GM19467 (cell line): ENCODE measurements around the gene DLGAP1.
"Not testable (repeated sequence)": the region's sequence is repeated elsewhere in the genome, so short reads cannot be mapped to it uniquely, and the experiment has no call there.

Source experiments
- ATAC-seq: cut with Tn5 transposase; IDR thresholded peaks from one replicate; pipeline ENCODE4 v1.9.1; 2021; ENCODE audit warnings: mild to moderate bottlenecking, moderate library complexity; ENCODE audit not compliant: unreplicated experiment

The DLGAP1 gene

GRCh38 chr18:4391859-4392258 lies 63.2 kb downstream of the DLGAP1 start:
- no peak for ATAC-seq

GRCh38 chr18:4385876-4386275 lies 69.2 kb downstream of the DLGAP1 start:
- no peak for ATAC-seq

GRCh38 chr18:4384932-4385331 lies 70.2 kb downstream of the DLGAP1 start:
- ATAC-seq, result no peak

- no peak for ATAC-seq
Measured at GRCh38 chr18:4374564-4374963, 80.5 kb downstream of the DLGAP1 start.

- no peak for ATAC-seq
Measured at GRCh38 chr18:4369705-4370104, 85.4 kb downstream of the DLGAP1 start.

- ATAC-seq, result no peak
Measured at GRCh38 chr18:4360221-4360715, 94.8 kb downstream of the DLGAP1 start.

GRCh38 chr18:4358618-4359017 lies 96.5 kb downstream of the DLGAP1 start:
- ATAC-seq, result no peak

- ATAC-seq, result no peak
Measured at GRCh38 chr18:4357579-4357978, 97.5 kb downstream of the DLGAP1 start.

GRCh38 chr18:4356929-4357328 lies 98.2 kb downstream of the DLGAP1 start:
- ATAC-seq, result no peak

- no peak for ATAC-seq
Measured at GRCh38 chr18:4353853-4354418, 101.2 kb downstream of the DLGAP1 start.

- no peak for ATAC-seq
Measured at GRCh38 chr18:4352746-4353551, 102.2 kb downstream of the DLGAP1 start.

GRCh38 chr18:4351005-4351404 lies 104.1 kb downstream of the DLGAP1 start:
- ATAC-seq, result no peak

- no peak for ATAC-seq
Measured at GRCh38 chr18:4335386-4335785, 119.7 kb downstream of the DLGAP1 start.

- no peak for ATAC-seq
Measured at GRCh38 chr18:4333043-4333442, 122.1 kb downstream of the DLGAP1 start.

GRCh38 chr18:4319738-4320677 lies 135.1 kb downstream of the DLGAP1 start:
- no peak for ATAC-seq

- ATAC-seq, result no peak
Measured at GRCh38 chr18:4318311-4318710, 136.8 kb downstream of the DLGAP1 start.

- ATAC-seq, result not testable (repeated sequence)
Measured at GRCh38 chr18:4311945-4312344, 143.2 kb downstream of the DLGAP1 start.

- ATAC-seq, result no peak
Measured at GRCh38 chr18:4311136-4311535, 144.0 kb downstream of the DLGAP1 start.

- ATAC-seq, result no peak
Measured at GRCh38 chr18:4309227-4309626, 145.9 kb downstream of the DLGAP1 start.

GRCh38 chr18:4308576-4308975 lies 146.5 kb downstream of the DLGAP1 start:
- ATAC-seq, result no peak

- ATAC-seq, result no peak
Measured at GRCh38 chr18:4299395-4299794, 155.7 kb downstream of the DLGAP1 start.
